ENCODE measurements around the gene ZNF33A. TPM values are rescaled to one million over a fixed set of nuclear protein-coding genes. Genes with fewer than 3 reads are reported as not detected.
"Not testable (repeated sequence)": the region's sequence is repeated elsewhere in the genome, so short reads cannot be mapped to it uniquely, and the experiment has no call there.

Gene ZNF33A
- total and polyA plus RNA-seq, 7 donors = 4.5 to 20.8 (median 16.9) TPM

- ATAC-seq = no peak
- Histone ChIP-seq H3K27me3 (ENCODE audit: insufficient read depth in 3 of 3, low read length in 2 of 3) (no peaks in the 10 kb centered on the region), H3K4me1 (no peaks in the 10 kb centered on the region), H3K4me3 (no peak overlapping the region), H3K9me3 (no peaks in the 10 kb centered on the region), H3K36me3 (ENCODE audit: insufficient read depth in 1 of 2, low read depth in 1 of 2) (no peaks in the 10 kb centered on the region), H3K27ac (no peak overlapping the region)
- TF ChIP-seq CTCF (IDR thresholded peaks at IDR 0.05) = no peak
- DNase-seq = no peak
- WGBS, 3 donors = 86 to 89% (median 88%) methylated on average over 8 of the region's 8 CpGs
- intact Hi-C loops (cut with DNase I) = no loop called here
These were observed 60.0 kb downstream of the ZNF33A start for GRCh38 chr10:38070501-38070900.

DNA sequence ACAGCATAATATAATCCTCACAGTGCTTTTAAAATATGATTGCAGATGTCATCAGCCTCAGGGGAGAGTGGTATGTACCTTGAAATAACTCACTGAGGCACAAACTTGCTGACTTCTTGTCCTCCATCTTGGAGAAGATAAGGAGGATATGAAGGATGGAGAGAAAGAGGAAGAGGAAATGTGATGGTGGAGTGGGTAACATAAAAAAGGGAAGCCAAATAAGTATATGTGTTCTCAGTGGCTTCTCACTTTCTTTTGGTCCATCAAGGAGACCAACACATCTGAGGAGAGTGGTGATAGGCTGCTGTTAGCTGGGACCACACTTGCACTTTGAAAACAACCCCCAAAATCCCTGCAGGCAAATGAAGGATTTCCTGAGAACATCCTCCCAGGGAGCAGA is 62.1 kb downstream of the ZNF33A start:
- Histone ChIP-seq H3K27me3 (ENCODE audit: insufficient read depth in 3 of 3, low read length in 2 of 3) (peaks cover 0 to 2% (median 0%) of the 10 kb centered on the region in 3 donors), H3K9me3 (no peaks in the 10 kb centered on the region), H3K27ac (no peak overlapping the region), H3K4me3 (no peak overlapping the region), H3K4me1 (no peaks in the 10 kb centered on the region), H3K36me3 (ENCODE audit: insufficient read depth in 1 of 2, low read depth in 1 of 2) (no peaks in the 10 kb centered on the region)
- ATAC-seq (no peak), DNase-seq (no peak)
- intact Hi-C loops (cut with DNase I) = no loop called here
- TF ChIP-seq CTCF (IDR thresholded peaks at IDR 0.05) = no peak

DNA sequence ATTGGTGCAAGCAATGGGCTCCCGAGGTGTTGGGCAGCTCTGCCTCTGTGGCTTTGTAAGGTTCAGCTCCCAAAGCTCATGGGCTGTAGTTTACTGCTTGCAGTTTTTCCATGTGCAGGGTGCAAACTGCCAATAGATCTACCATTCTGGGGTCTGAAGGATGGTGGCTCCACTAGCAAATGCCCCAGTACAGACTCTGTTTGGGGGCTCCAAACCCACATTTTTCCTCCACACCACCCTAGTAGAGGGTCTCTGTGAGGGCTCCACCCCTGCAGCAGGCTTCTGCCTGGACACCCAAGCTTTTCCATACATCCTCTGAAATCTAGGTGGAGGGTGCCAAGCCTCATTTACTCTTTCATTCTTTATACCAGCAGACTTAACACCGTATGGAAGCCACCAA is 66.2 kb downstream of the ZNF33A start:
- intact Hi-C loops (cut with DNase I) = no loop called here
- TF ChIP-seq CTCF (IDR thresholded peaks at IDR 0.05) = no peak
- no peak for DNase-seq
- WGBS, 3 donors = 64 to 72% (median 69%) methylated on average over 2 of the region's 2 CpGs
- H3K36me3 ChIP-seq (ENCODE audit: insufficient read depth in 1 of 2, low read depth in 1 of 2) = no peaks in the 10 kb centered on the region
- ATAC-seq = no peak
- no peak overlapping the region for H3K4me3 ChIP-seq
- H3K27ac ChIP-seq = no peak overlapping the region
- H3K27me3 ChIP-seq (ENCODE audit: insufficient read depth in 3 of 3, low read length in 2 of 3) = peaks cover 0 to 2% (median 0%) of the 10 kb centered on the region in 3 donors
- no peaks in the 10 kb centered on the region for H3K4me1 ChIP-seq
- no peaks in the 10 kb centered on the region for H3K9me3 ChIP-seq

DNA sequence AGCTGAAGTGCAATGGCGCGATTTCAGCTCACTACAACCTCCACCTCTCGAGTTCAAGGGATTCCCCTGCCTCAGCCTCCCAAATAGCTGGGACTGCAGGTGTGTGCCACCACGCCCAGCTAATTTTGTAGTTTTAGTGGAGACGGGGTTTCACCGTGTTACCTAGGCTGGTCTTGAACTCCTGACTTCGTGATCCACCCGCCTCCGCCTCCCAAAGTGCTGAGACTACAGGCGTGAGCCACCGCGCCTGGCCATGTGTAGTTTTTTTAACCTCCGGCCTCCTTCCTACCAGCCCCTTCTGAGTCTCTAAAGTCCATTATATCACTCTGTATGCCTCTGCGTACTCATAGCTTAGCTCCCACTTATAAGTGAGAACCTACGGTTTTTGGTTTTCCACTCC is 82.8 kb downstream of the ZNF33A start:
- intact Hi-C loops (cut with DNase I) = loop anchor here (5.0 to 10.0 kb wide), 4 partner anchors 79 to 236 kb away; partner anchors contain the start of genes ZNF33A (in 2 of the 2), ZNF248 (in 1 of the 2) and ZNF25 (in 1 of the 2)
- not testable (repeated sequence) for H3K4me1 ChIP-seq; DNase-seq; H3K9me3 ChIP-seq; H3K27ac ChIP-seq; ATAC-seq; H3K27me3 ChIP-seq (ENCODE audit: insufficient read depth in 3 of 3, low read length in 2 of 3)
- WGBS, 3 donors = 93 to 95% (median 94%) methylated on average over 15 of the region's 15 CpGs
- Histone ChIP-seq H3K4me3 (peak overlapping the region; percentile 96), H3K36me3 (ENCODE audit: insufficient read depth in 1 of 2, low read depth in 1 of 2) (peaks cover 0 to 27% of the 10 kb centered on the region in 2 donors)

DNA sequence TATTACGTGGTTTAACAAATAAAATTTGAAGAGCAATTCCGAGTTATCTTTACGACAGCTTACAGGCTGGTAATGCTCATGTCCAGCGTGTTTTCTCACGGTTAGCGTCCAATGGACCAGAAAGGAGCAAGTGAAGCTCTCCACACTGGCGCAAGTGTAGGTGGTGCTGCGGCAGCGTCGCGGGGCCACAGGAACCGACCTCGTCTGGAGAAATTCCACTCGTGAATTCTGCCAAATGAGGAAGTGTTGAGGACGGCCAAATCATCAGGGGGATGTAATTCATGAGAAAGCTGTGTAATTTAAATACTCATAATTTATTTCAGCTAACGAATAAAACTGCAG is 83.3 kb downstream of the ZNF33A start:
- Histone ChIP-seq H3K9me3 (peaks cover 2% of the 10 kb centered on the region), H3K36me3 (ENCODE audit: insufficient read depth in 1 of 2, low read depth in 1 of 2) (peaks cover 0 to 31% of the 10 kb centered on the region in 2 donors), H3K27me3 (ENCODE audit: insufficient read depth in 3 of 3, low read length in 2 of 3) (no peaks in the 10 kb centered on the region), H3K27ac (peak overlapping the region; percentile 90), H3K4me3 (peak overlapping the region; percentile 96), H3K4me1 (peaks cover 4% of the 10 kb centered on the region)
- WGBS, 3 donors = 6 to 10% (median 7%) methylated on average over 16 of the region's 16 CpGs
- ATAC-seq (peak; percentile 25 to 61 (median 48)), DNase-seq (peak in 1 of 2 donors; percentile 54)
- no peak for TF ChIP-seq CTCF (IDR thresholded peaks at IDR 0.05)
- intact Hi-C loops (cut with DNase I) = loop anchor here (2.0 to 10.0 kb wide), 5 partner anchors 79 to 236 kb away; partner anchors contain the start of genes ZNF33A (in 2 of the 2), ZNF248 (in 1 of the 2) and ZNF25 (in 1 of the 2)
